Stimulated activated naive CD8-positive, alpha-beta T cell treated with anti-CD3 and anti-CD28 coated beads, Interleukin-15, amount 100 ng/mL, for 72 hours (primary cell): ENCODE measurements around the gene SEMA3A.

Experiments used
- ATAC-seq: fragments of 150-1000 bp; cut with Tn5 transposase; 2 replicates; pipeline ENCODE4 v1.10.0; 2021; ENCODE audit warnings: mild to moderate bottlenecking, moderate library complexity
- DNase-seq, 2 donors: peaks; one replicate each; pipeline ENCODE4 v3.0.0; 2021 to 2022
- H3K27ac Mint-ChIP-seq, 2 donors: one replicate each; pipeline ENCODE4 v1.8.0; 2022; ENCODE audit warnings: mild to moderate bottlenecking in 2 of 2, mixed read lengths in 2 of 2, moderate library complexity in 2 of 2
- H3K27me3 Mint-ChIP-seq: one replicate; pipeline ENCODE4 v1.8.0; 2022; ENCODE audit warnings: mixed read lengths
- H3K4me1 Mint-ChIP-seq: one replicate; pipeline ENCODE4 v1.8.0; 2022; ENCODE audit warnings: mild to moderate bottlenecking, mixed read lengths
- H3K4me3 Mint-ChIP-seq, 2 donors: one replicate each; pipeline ENCODE4 v1.8.0; 2022; ENCODE audit warnings: mild to moderate bottlenecking in 2 of 2, mixed read lengths in 2 of 2, moderate library complexity in 1 of 2
- H3K9me3 Mint-ChIP-seq, 2 donors: one replicate each; pipeline ENCODE4 v1.8.0; 2022; ENCODE audit warnings: mixed read lengths in 2 of 2

Gene SEMA3A

DNA sequence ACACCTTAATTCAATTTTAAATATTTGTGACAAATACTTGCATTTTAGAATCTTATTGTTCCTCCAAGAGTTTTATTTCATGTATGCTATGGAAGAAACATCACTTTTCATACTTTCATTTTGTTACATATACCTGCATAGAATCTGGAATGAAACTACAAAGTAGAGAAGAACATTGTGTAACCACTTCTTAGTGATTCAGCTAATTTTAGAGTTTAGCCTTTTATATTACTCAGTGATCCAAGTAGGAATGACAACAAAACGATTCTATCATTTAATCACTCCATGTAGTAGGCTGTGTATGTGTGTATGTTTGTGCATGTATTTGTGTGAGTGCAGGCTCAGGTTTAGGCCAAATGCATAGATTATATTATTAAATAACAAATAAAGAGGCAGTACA lies 14.4 kb upstream of the SEMA3A start:
- H3K27me3 Mint-ChIP-seq: no peaks in the 10 kb centered on the region
- no peak overlapping the region for H3K4me3 Mint-ChIP-seq
- H3K9me3 Mint-ChIP-seq: no peaks in the 10 kb centered on the region
- ATAC-seq (no peak), DNase-seq (no peak)
- no peaks in the 10 kb centered on the region for H3K4me1 Mint-ChIP-seq
- H3K27ac Mint-ChIP-seq: no peak overlapping the region

DNA sequence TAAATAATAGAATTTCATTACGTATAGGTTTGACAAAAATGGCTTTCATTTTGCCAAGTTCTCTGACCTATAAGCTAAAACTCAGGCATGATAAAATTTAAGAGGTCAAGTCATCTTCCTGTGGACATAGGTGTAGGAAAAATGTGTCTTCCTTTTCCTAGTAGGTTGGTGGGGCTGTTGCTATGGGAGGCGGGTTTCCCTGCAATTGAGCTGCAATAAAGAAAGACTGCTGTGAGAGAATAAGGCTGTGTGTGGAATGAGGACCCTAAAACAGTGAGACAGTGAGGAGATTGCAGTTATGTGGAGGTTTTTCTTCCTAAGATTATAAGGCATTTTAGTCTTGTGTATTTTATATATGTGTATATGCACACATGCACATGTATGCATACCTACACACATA lies 13.0 kb upstream of the SEMA3A start:
- Mint-ChIP-seq H3K4me1 (no peaks in the 10 kb centered on the region), H3K9me3 (no peaks in the 10 kb centered on the region), H3K4me3 (no peak overlapping the region), H3K27me3 (no peaks in the 10 kb centered on the region), H3K27ac (no peak overlapping the region)
- ATAC-seq (no peak), DNase-seq (no peak)

DNA sequence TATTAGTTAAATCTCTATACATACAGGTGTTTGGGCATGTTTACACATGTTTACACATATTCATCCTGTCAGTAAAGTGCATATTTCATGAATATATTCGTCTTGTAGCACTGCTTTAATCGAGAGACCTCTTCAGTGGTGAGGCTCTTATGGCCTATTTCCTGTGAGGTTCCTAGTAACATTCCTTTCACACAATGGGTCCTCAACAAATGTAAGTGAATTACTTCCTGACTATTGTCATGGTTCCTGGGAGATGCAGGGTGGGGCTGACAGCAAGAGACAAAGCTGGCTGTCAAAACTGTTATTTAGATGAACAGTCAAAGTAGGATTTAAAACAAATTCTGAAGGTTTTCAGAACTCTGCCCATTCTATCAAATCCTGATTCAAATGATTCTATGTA lies 12.4 kb upstream of the SEMA3A start:
- no peak for DNase-seq
- no peak for ATAC-seq
- Mint-ChIP-seq H3K9me3 (no peaks in the 10 kb centered on the region), H3K4me1 (no peaks in the 10 kb centered on the region), H3K27me3 (no peaks in the 10 kb centered on the region), H3K4me3 (no peak overlapping the region), H3K27ac (no peak overlapping the region)

DNA sequence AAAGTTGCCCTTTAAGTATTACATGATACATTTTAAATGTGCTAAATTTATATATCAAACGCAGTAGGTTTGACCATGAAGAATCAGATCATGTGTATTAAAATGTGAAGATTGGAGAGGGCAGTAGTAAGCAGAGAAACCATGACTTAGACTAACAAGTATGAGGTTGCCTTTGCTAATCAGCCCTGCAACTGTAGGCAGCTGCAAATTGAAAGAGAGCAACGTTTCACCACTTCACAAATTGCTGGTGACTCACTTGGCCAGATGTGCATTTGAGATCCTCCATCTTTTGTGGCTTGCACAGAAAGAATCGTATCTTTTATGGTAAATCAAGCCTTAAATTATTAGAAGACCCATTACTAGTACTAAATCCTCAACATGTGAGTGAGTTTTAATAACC lies 10.1 kb upstream of the SEMA3A start:
- no peaks in the 10 kb centered on the region for H3K9me3 Mint-ChIP-seq
- H3K4me1 Mint-ChIP-seq: no peaks in the 10 kb centered on the region
- H3K27me3 Mint-ChIP-seq: no peaks in the 10 kb centered on the region
- DNase-seq (no peak), ATAC-seq (no peak)
- no peak overlapping the region for H3K4me3 Mint-ChIP-seq
- no peak overlapping the region for H3K27ac Mint-ChIP-seq

DNA sequence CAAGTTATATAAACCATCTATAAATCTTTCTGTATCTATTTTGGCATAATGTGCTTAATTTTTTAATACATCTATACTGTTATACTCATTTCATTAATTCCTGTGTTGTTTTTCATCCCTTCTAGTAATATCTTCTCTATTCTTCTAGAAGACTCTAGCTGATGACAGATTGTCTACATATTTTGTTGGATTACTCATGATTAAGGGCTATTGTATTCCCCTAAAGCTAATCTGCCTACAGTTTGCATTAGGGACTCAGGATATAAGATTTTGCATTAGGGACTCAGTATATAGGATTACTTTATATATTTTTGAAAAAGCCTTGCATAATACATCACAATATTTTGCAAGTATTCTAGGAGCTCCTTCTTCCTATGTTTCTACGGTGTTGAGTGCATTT lies 8.3 kb upstream of the SEMA3A start:
- Mint-ChIP-seq H3K27me3 (no peaks in the 10 kb centered on the region), H3K4me3 (no peak overlapping the region), H3K4me1 (peaks cover 9% of the 10 kb centered on the region), H3K9me3 (no peaks in the 10 kb centered on the region), H3K27ac (no peak overlapping the region)
- DNase-seq: no peak
- ATAC-seq: no peak

DNA sequence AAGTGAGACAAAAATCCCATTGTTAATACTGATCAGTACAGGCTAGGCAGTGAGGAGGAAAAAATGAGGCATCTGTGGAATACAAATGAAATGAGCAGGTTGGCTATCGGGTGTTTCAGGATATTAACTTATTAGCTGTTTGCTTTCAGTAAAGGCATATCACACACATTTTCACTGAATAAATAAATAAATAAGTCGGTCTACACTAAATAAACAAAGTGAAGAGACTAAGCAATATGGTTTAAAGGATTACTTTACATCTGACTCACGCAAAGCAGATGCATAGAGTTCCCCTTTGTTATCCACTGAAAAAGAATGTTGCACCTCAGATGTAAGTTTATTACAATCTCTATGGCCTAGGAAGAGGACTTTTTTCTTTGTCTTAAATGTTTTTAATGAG lies 6.3 kb upstream of the SEMA3A start:
- Mint-ChIP-seq H3K4me1 (peaks cover 15% of the 10 kb centered on the region), H3K9me3 (no peaks in the 10 kb centered on the region), H3K4me3 (no peak overlapping the region), H3K27ac (no peak overlapping the region), H3K27me3 (peaks cover 7% of the 10 kb centered on the region)
- ATAC-seq (no peak), DNase-seq (no peak)

DNA sequence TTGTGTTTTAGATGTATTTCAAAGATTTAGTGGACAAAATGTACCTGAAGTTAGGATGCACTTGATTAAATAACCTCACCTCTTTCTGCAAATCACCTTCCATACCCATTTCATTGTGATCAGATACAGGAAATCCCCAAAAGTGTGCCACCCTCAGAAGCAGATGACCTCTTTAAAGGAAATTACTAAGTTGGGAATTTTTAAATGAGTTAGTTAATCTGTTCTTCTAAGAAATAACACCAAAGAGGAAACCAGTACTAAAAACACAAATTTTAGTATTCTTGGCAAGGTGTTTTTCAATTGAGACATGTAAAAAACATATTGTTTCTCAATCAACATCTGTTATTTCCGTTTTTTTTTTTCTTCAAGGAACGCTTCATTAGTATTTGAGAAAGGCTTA lies 4.6 kb upstream of the SEMA3A start:
- Mint-ChIP-seq H3K27ac (no peak overlapping the region), H3K4me1 (peaks cover 31% of the 10 kb centered on the region), H3K4me3 (no peak overlapping the region), H3K9me3 (no peaks in the 10 kb centered on the region), H3K27me3 (peaks cover 14% of the 10 kb centered on the region)
- ATAC-seq (no peak), DNase-seq (no peak)

DNA sequence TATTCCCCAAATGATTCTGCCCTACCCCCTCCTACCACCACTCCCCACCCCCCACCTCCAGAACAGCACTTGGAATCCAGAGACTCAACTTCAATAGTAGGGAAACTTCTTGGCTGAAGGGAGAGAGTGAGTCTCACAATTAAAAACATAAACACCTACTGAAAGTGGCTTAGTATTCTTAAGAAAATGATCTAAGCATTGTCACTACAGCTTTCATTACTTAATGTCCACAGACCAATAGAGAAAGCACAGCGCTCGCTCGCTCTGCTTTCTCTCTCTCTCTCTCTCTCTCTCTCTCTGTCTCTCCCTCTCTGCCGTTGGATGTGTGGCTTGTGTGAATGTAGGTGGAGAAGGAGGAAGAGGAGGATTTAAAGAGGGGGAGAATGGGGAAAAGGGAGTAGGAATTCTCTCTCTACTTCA lies 1.5 kb upstream of the SEMA3A start:
- H3K4me3 Mint-ChIP-seq: peak overlapping the region; percentile 50 to 92

DNA sequence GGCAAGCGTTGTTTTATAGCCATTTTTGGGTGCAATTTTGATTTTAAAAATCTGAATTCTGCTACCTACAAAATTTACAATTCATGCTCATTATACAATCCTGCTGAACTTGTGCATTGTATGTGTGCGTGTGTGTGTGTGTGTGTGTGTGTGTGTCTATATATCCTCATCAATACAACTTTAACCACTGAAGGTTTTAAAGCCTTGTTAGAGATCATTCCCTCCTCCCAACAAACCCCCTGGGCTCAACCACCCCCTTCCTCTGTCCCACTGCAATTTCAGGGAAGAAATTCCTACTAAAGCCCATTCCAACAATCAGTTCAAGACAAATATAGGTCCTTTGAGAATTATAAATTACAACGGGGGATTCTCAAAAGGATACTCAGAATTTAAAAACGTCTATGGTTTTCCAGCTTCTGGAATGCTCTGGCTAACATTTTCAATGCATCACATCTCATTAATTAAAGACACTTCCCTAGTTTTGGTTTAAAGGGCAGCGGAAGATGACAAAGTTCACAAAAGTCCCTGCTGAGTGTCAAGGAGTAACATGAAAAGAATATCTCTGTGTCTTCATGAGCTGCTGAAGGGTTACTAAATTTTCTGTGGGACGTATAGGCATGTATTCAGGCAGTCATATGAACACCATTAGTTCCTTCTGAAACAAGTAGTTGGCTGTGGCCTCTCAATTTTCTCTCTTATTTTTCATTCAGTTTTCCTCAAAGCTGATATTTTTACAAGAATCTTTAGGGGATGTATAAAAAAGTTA lies 889 bp upstream of the SEMA3A start:
- peak overlapping the region in 1 of 2 donors; percentile 70 for H3K27ac Mint-ChIP-seq
- H3K27me3 Mint-ChIP-seq: peaks cover 14% of the 10 kb centered on the region
- peak; percentile 34 for ATAC-seq
- peaks cover 40% of the 10 kb centered on the region for H3K4me1 Mint-ChIP-seq
- H3K9me3 Mint-ChIP-seq: no peaks in the 10 kb centered on the region
- no peak for DNase-seq
- H3K4me3 Mint-ChIP-seq: peak overlapping the region; percentile 92

More for the DNA sequence above, 1.5 kb upstream of the SEMA3A start:
- peak overlapping the region in 1 of 2 donors; percentile 86 for H3K27ac Mint-ChIP-seq
- peak; percentile 68 for ATAC-seq
- H3K9me3 Mint-ChIP-seq: no peaks in the 10 kb centered on the region
- peaks cover 14% of the 10 kb centered on the region for H3K27me3 Mint-ChIP-seq
- peaks cover 40% of the 10 kb centered on the region for H3K4me1 Mint-ChIP-seq
- no peak for DNase-seq

DNA sequence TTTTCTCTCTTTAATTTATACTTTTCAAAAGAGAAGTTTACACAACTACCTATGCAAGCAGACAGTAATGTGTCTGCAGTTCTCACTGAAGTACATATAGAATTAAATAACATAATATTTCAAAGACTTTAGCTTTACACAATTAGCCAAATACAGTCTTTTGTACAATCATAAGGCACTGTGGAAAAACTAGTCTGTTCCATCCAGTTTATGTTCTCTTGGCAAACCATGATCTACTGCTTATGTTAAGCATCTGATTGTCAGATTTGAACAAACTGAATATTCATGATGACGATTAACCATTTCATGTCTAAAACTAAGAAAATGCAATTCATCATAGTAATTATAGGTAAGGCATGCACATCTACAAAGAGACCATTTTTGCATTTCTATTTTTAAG lies 842 bp downstream of the SEMA3A start:
- no peak for ATAC-seq
- no peak overlapping the region for H3K27ac Mint-ChIP-seq
- no peak for DNase-seq
- H3K9me3 Mint-ChIP-seq: no peaks in the 10 kb centered on the region
- peaks cover 33% of the 10 kb centered on the region for H3K4me1 Mint-ChIP-seq
- H3K4me3 Mint-ChIP-seq: peak overlapping the region; percentile 15 to 92
- peaks cover 14% of the 10 kb centered on the region for H3K27me3 Mint-ChIP-seq

DNA sequence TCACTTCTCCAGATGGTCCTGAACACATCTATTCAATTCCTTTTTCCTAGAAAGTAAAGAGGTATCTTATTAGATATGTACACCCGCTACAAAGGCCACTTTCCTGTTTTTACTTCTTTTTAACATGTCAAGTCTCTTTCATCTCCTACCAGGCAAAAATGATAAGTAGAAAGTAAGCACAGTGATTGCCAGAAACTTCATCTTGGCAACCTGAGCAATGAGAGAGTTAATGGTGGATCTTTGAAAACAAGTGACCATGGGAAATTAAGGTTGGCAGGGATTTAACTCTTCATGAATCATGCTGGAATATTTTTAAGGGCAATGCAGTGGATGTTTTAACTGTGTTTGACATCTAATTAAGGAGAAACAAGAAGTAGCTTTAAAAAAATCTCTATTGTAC lies 2.7 kb downstream of the SEMA3A start:
- H3K4me1 Mint-ChIP-seq: peaks cover 43% of the 10 kb centered on the region
- no peaks in the 10 kb centered on the region for H3K9me3 Mint-ChIP-seq
- no peak overlapping the region for H3K27ac Mint-ChIP-seq
- no peak for ATAC-seq
- peak overlapping the region in 1 of 2 donors; percentile 34 for H3K4me3 Mint-ChIP-seq
- no peak for DNase-seq
- H3K27me3 Mint-ChIP-seq: peaks cover 14% of the 10 kb centered on the region

DNA sequence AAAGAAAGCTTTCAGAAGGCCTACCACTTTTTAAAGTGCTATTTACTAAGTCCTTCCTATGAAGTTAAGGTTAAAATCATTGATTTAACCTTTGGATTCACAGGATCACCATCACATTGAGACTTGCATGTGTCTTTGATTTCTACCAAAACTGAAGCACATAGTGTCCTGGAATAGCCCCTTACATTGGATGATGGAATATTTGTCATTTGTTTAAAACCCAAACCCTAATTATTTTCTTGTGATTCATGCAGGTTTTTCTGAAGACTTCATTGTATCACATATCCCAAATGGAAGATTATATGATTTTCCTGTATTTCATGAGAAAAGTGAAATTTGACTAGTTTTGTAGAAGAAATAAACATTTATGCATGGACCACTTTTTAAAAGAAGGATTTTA lies 3.3 kb downstream of the SEMA3A start:
- no peak overlapping the region for H3K4me3 Mint-ChIP-seq
- H3K27me3 Mint-ChIP-seq: peaks cover 10% of the 10 kb centered on the region

DNA sequence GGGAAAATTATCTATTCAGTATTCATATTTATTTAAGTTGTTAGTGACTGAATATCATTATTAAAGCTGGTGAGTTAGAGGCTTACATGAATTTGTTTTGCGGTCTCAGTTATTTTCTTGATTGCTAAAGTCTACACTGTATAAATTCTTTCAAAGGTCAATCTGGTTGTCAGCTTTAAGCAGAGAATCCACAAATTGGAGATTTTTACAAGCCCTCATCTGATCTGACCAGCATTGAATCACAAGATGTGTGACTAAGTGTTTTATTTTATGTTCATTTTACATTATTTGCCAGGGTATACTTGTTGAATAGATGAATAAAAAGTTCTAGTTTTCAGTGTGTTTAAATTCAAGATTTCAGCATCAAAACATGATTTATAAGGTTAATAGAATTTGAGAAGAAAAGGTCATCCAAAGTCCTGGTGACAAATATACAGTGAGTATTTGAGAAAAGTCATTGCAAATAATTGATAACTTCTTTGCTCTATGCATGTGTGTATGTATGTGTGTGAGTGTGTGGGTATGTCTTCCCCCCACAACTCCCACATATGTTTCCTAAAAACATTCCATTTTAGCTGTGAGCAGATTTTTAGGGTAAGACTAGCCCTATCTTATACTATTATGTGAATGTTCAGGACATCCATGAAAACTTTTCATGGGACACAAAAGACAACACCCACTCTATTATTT lies 4.4 kb downstream of the SEMA3A start:
- Mint-ChIP-seq H3K4me3 (no peak overlapping the region), H3K4me1 (peaks cover 32% of the 10 kb centered on the region), H3K9me3 (no peaks in the 10 kb centered on the region), H3K27ac (no peak overlapping the region), H3K27me3 (no peaks in the 10 kb centered on the region)
- DNase-seq: no peak
- ATAC-seq: no peak

More for the DNA sequence above, 3.3 kb downstream of the SEMA3A start:
- DNase-seq (no peak), ATAC-seq (no peak)
- Mint-ChIP-seq H3K9me3 (no peaks in the 10 kb centered on the region), H3K4me1 (peaks cover 43% of the 10 kb centered on the region), H3K27ac (no peak overlapping the region)

DNA sequence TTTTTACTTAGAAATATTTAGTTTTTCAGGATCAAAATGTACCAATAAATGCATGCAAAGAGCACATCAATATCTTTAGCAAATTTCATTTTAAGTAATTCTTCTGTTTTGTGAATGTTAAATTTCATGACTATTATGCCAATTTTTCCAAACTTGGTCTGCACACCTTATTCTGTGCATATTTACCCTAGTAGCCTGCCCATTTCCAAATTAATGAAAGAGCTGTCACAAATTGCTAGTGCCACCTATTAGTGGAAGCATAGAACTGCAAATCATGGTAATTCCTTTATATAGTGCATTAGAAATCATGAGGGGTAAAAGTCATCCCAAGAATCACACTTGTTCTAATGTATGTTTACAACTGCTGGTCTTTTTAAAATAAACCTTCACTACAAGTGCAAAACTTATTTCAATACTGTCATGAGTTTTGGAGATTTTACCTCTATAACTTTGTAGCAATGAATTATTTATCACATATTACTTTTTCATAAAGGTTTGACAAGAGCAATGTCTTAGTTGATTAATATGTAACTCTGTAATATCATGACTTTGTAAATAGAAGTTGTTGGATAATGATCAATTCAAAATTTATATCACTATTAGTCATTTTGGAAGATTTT lies 5.7 kb downstream of the SEMA3A start:
- ATAC-seq (no peak), DNase-seq (no peak)
- H3K27ac Mint-ChIP-seq: no peak overlapping the region
- no peak overlapping the region for H3K4me3 Mint-ChIP-seq
- no peaks in the 10 kb centered on the region for H3K9me3 Mint-ChIP-seq
- H3K4me1 Mint-ChIP-seq: peaks cover 25% of the 10 kb centered on the region
- H3K27me3 Mint-ChIP-seq: no peaks in the 10 kb centered on the region

DNA sequence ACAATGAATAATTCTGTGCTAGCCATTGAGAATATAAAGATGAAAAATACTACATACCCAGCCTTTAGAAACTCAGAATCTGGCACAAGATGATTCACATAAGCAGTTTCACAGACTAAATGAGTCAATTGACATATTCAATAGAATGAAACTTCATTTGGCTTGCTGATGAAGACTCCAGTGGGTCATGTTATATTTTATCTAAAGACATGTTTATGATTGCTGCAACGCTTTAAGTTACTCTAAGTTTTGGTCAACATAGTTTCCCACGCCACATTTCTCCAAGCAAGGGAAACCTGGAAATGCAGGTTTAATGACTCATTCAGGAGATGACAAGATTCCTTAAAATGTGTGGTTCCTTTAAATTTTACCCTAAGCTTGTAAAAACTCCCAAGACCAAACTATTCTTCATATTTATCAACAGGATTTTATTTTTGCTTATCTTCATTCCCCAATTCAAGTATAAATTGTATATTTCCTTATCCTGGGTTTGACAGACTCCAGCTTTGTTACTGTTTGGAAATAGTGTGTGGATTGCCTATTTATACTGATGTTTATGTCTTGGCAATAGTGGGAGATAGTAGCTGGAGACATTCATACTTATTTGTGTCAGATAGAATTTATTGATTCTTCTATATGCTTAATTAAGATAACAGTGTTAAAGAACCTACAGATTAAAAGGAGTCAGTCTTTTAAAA lies 6.6 kb downstream of the SEMA3A start:
- no peaks in the 10 kb centered on the region for H3K27me3 Mint-ChIP-seq
- peak overlapping the region in 1 of 2 donors; percentile 26 for H3K27ac Mint-ChIP-seq
- H3K4me3 Mint-ChIP-seq: no peak overlapping the region
- peaks cover 25% of the 10 kb centered on the region for H3K4me1 Mint-ChIP-seq
- no peak for DNase-seq
- no peaks in the 10 kb centered on the region for H3K9me3 Mint-ChIP-seq
- peak; percentile 90 for ATAC-seq
